NCI-H1930 (cell line): ENCODE results near the gene CNKSR2.

Experiments
- DNase-seq, 2 experiments: peaks; one replicate each; lab custom pipeline; 2025; lab: John Stamatoyannopoulos, UW

CNKSR2 gene

GRCh38 chrX:21675931-21676330 lies 301.7 kb downstream of the CNKSR2 start:
- no peak for DNase-seq

GRCh38 chrX:21678048-21678612 lies 303.9 kb downstream of the CNKSR2 start:
- no peak for DNase-seq

- no peak for DNase-seq
Measured at GRCh38 chrX:21683941-21684340, 309.7 kb downstream of the CNKSR2 start.

- no peak for DNase-seq
Measured at GRCh38 chrX:21691512-21692018, 317.3 kb downstream of the CNKSR2 start.

- no peak for DNase-seq
Measured at GRCh38 chrX:21698272-21698671, 324.1 kb downstream of the CNKSR2 start.

- DNase-seq = no peak
Measured at GRCh38 chrX:21699136-21699535, 324.9 kb downstream of the CNKSR2 start.

GRCh38 chrX:21700275-21700674 lies 326.1 kb downstream of the CNKSR2 start:
- DNase-seq = no peak

GRCh38 chrX:21700967-21701366 lies 326.7 kb downstream of the CNKSR2 start:
- no peak for DNase-seq

- no peak for DNase-seq
Measured at GRCh38 chrX:21702725-21703124, 328.5 kb downstream of the CNKSR2 start.
